Stimulated activated CD4-positive, alpha-beta T cell treated with anti-CD3 and anti-CD28 coated beads, Interleukin-12 subunit alpha, Interleukin-12 subunit beta, amount 100 ng/mL, for 48 hours (primary cell): Measurements from ENCODE around the gene MFN1.

Experiments used
- DNase-seq, 3 donors: peaks; one replicate each; pipeline ENCODE4 v3.0.0-alpha.2; 2020; ENCODE audit warnings: low read depth in 2 of 3, low spot score in 1 of 3

Gene MFN1

GRCh38 chr3:179336345-179336929 lies 11.1 kb upstream of the MFN1 start:
- no peak for DNase-seq

GRCh38 chr3:179348325-179349013 lies 960 bp downstream of the MFN1 start:
- no peak for DNase-seq

GRCh38 chr3:179355996-179356395 lies 8.5 kb downstream of the MFN1 start:
- DNase-seq = no peak

GRCh38 chr3:179363332-179363731 lies 15.8 kb downstream of the MFN1 start:
- DNase-seq = no peak

- no peak for DNase-seq
These were observed 22.1 kb downstream of the MFN1 start for GRCh38 chr3:179369621-179370020.

GRCh38 chr3:179373938-179374337 lies 26.4 kb downstream of the MFN1 start:
- no peak for DNase-seq

GRCh38 chr3:179375091-179375999 lies 27.8 kb downstream of the MFN1 start:
- DNase-seq = no peak

- DNase-seq = no peak
These were observed 29.0 kb downstream of the MFN1 start for GRCh38 chr3:179376474-179376873.

GRCh38 chr3:179391906-179392305 lies 44.4 kb downstream of the MFN1 start:
- no peak for DNase-seq

- no peak for DNase-seq
These were observed 51.2 kb downstream of the MFN1 start for GRCh38 chr3:179398574-179399231.

- no peak for DNase-seq
These were observed 54.1 kb downstream of the MFN1 start for GRCh38 chr3:179401561-179401960.

GRCh38 chr3:179402963-179403362 lies 55.5 kb downstream of the MFN1 start:
- DNase-seq = no peak

- no peak for DNase-seq
These were observed 56.8 kb downstream of the MFN1 start for GRCh38 chr3:179404307-179404706.

GRCh38 chr3:179410331-179410730 lies 62.8 kb downstream of the MFN1 start:
- no peak for DNase-seq

- no peak for DNase-seq
These were observed 63.5 kb downstream of the MFN1 start for GRCh38 chr3:179410999-179411398.

- no peak for DNase-seq
These were observed 67.3 kb downstream of the MFN1 start for GRCh38 chr3:179414804-179415203.

- DNase-seq = no peak
These were observed 67.9 kb downstream of the MFN1 start for GRCh38 chr3:179415377-179415776.

GRCh38 chr3:179416681-179417080 lies 69.2 kb downstream of the MFN1 start:
- no peak for DNase-seq

- no peak for DNase-seq
These were observed 71.1 kb downstream of the MFN1 start for GRCh38 chr3:179418610-179419009.

- no peak for DNase-seq
These were observed 74.0 kb downstream of the MFN1 start for GRCh38 chr3:179421500-179421899.

GRCh38 chr3:179425075-179425474 lies 77.6 kb downstream of the MFN1 start:
- DNase-seq = no peak
